ENCODE data around the gene NDRG2. TPM values are rescaled to one million over a fixed set of nuclear protein-coding genes. Genes with fewer than 3 reads are reported as not detected.

The NDRG2 gene
- total and polyA plus RNA-seq, 9 of the 15 experiments (the other 6 are each of a cell fraction or from before 2014, with no cell fraction given): 10.1 to 105 (median 41.0) TPM

- TF ChIP-seq PHF8 (IDR thresholded peaks at IDR 0.05; ENCODE audit: borderline replicate concordance, low read length): peak; percentile 90; the same call in 1 of the 2 replicates
- TF ChIP-seq MCM5 (IDR thresholded peaks at IDR 0.05; ENCODE audit: low read depth): no peak
- no peak for TF ChIP-seq KLF1 (tag; IDR thresholded peaks at IDR 0.05)
- TF ChIP-seq TBP (optimal IDR thresholded peaks at IDR 0.05; ENCODE audit: low read depth, low read length): peak; percentile 43
- peak in 1 of 2 experiments; percentile 58; a peak in 2 of 4 replicates for TF ChIP-seq MNT (conservative IDR thresholded peaks at IDR 0.05)
- peak; percentile 92 for TF ChIP-seq CXXC5 (CRISPR knock-in tag; IDR thresholded peaks at IDR 0.05)
- no peak for TF ChIP-seq GATAD2A (IDR thresholded peaks at IDR 0.05)
- TF ChIP-seq FOXK1 (CRISPR knock-in tag; IDR thresholded peaks at IDR 0.05; ENCODE audit: borderline replicate concordance): no peak
- TF ChIP-seq ZBTB5 (IDR thresholded peaks at IDR 0.05): no peak
- TF ChIP-seq ZNF586 (CRISPR knock-in tag; conservative IDR thresholded peaks at IDR 0.05): no peak
- TF ChIP-seq ARHGAP35 (IDR thresholded peaks at IDR 0.05; ENCODE audit: partially characterized antibody): no peak
- no peak for TF ChIP-seq ZBTB26 (CRISPR knock-in tag; IDR thresholded peaks at IDR 0.05)
- TF ChIP-seq KLF10 (CRISPR knock-in tag; IDR thresholded peaks at IDR 0.05): no peak
- no peak for TF ChIP-seq HEY1 (CRISPR knock-in tag; IDR thresholded peaks at IDR 0.05; ENCODE audit: borderline replicate concordance)
- TF ChIP-seq BHLHE40 (IDR thresholded peaks at IDR 0.05; ENCODE audit: low read length): peak; percentile 60
- TF ChIP-seq TAF9B (IDR thresholded peaks at IDR 0.05; ENCODE audit: partially characterized antibody): peak; percentile 51
- no peak for TF ChIP-seq CLOCK (CRISPR knock-in tag; IDR thresholded peaks at IDR 0.05; ENCODE audit: borderline replicate concordance)
- peak; percentile 94 for TF ChIP-seq SIN3B (IDR thresholded peaks at IDR 0.05; ENCODE audit: low read depth)
- TF ChIP-seq CBFA2T3 (IDR thresholded peaks at IDR 0.05): no peak
- TF ChIP-seq CEBPB (tag; IDR thresholded peaks at IDR 0.05): no peak
- TF ChIP-seq ZNF217 (CRISPR knock-in tag; IDR thresholded peaks at IDR 0.05): no peak
- no peak for TF ChIP-seq RBM15 (IDR thresholded peaks at IDR 0.05; ENCODE audit: insufficient read depth, low read length)
- TF ChIP-seq HDAC2 (IDR thresholded peaks at IDR 0.05): peak; percentile 41; the same call in 1 of the 2 replicates
These were observed 34.9 kb downstream of the NDRG2 start, which contains the start of gene METTL17 (continued) for GRCh38 chr14:20989787-20990600.

All from K562 (cell line).